OCI-LY1 (cell line): ENCODE data around the gene ST3GAL5.

ENCODE experiments used
- H2AFZ ChIP-seq: fragments of 200-600 bp; sonication (generic), shearing (Covaris generic); 2 replicates; pipeline ENCODE4 v1.6.0; 2014; ENCODE audit warnings: antibody characterized with exemption, mild to moderate bottlenecking, low read length
- H3F3A ChIP-seq: fragments of 200-600 bp; sonication (generic), shearing (Covaris generic); 2 replicates; pipeline ENCODE4 v1.6.0; 2014; ENCODE audit warnings: mild to moderate bottlenecking, antibody characterized with exemption, low read length, moderate library complexity; ENCODE audit not compliant: insufficient read depth
- H3K27ac ChIP-seq: fragments of 200-600 bp; sonication (generic); 2 replicates; pipeline ENCODE4 v1.5.1; 2014; ENCODE audit warnings: low read length, mixed run types, mild to moderate bottlenecking, low read depth; ENCODE audit not compliant: poor library complexity, severe bottlenecking
- H3K27me3 ChIP-seq: fragments of 200-600 bp; sonication (generic); 2 replicates; pipeline ENCODE4 v1.6.0; 2014; ENCODE audit warnings: antibody characterized with exemption, mild to moderate bottlenecking, low read length, moderate library complexity; ENCODE audit not compliant: insufficient read depth
- H3K36me3 ChIP-seq: fragments of 200-600 bp; sonication (generic); 2 replicates; pipeline ENCODE4 v1.6.1; 2014; ENCODE audit warnings: mild to moderate bottlenecking, antibody characterized with exemption, low read length, moderate library complexity, mixed read lengths; ENCODE audit not compliant: insufficient read depth
- H3K4me1 ChIP-seq: fragments of 200-600 bp; sonication (generic); 2 replicates; pipeline ENCODE4 v1.5.1; 2014; ENCODE audit warnings: mild to moderate bottlenecking, low read length, moderate library complexity; ENCODE audit not compliant: insufficient read depth, severe bottlenecking
- H3K4me2 ChIP-seq: fragments of 200-600 bp; sonication (generic), shearing (Covaris generic); 2 replicates; pipeline ENCODE4 v1.6.1; 2014; ENCODE audit warnings: low read length
- H3K4me3 ChIP-seq: fragments of 200-600 bp; sonication (generic); 2 replicates; pipeline ENCODE4 v1.5.1; 2014; ENCODE audit warnings: low read length, low read depth, mild to moderate bottlenecking, mixed read lengths; ENCODE audit not compliant: poor library complexity, severe bottlenecking
- H3K79me2 ChIP-seq: fragments of 200-600 bp; shearing (Covaris generic); 2 replicates; pipeline ENCODE4 v1.6.1; 2016; ENCODE audit warnings: mixed run types, low read length, mixed read lengths; ENCODE audit not compliant: insufficient read depth
- H3K9ac ChIP-seq: fragments of 200-600 bp; sonication (generic), shearing (Covaris generic); 2 replicates; pipeline ENCODE4 v1.6.1; 2014; ENCODE audit warnings: mild to moderate bottlenecking, low read length, mixed read lengths
- H3K9me2 ChIP-seq: fragments of 200-600 bp; sonication (generic), shearing (Covaris generic); 2 replicates; pipeline ENCODE4 v1.6.1; 2014; ENCODE audit warnings: low read depth, mild to moderate bottlenecking, low read length, mixed read lengths
- H3K9me3 ChIP-seq: fragments of 200-600 bp; shearing (Covaris generic); 2 replicates; pipeline ENCODE4 v1.6.1; 2014; ENCODE audit warnings: low read length, mixed read lengths
- H4K20me1 ChIP-seq: fragments of 200-600 bp; sonication (generic), shearing (Covaris generic); 2 replicates; pipeline ENCODE4 v1.6.0; 2016; ENCODE audit warnings: mild to moderate bottlenecking, low read length; ENCODE audit not compliant: insufficient read depth
- CTCF ChIP-seq: fragments of 200-600 bp; sonication (generic), shearing (Covaris generic); IDR thresholded peaks from 2 replicates; pipeline ENCODE4 v1.5.1; 2017; ENCODE audit warnings: mild to moderate bottlenecking, antibody characterized with exemption, low read length, moderate library complexity, mixed read lengths
- EZH2 ChIP-seq: fragments of 200-600 bp; sonication (generic), shearing (Covaris generic); IDR thresholded peaks from 2 replicates; pipeline ENCODE4 v1.8.0; 2017; ENCODE audit warnings: borderline replicate concordance, mixed run types, mild to moderate bottlenecking, antibody characterized with exemption, low read length, moderate library complexity, mixed read lengths

ST3GAL5 gene

DNA sequence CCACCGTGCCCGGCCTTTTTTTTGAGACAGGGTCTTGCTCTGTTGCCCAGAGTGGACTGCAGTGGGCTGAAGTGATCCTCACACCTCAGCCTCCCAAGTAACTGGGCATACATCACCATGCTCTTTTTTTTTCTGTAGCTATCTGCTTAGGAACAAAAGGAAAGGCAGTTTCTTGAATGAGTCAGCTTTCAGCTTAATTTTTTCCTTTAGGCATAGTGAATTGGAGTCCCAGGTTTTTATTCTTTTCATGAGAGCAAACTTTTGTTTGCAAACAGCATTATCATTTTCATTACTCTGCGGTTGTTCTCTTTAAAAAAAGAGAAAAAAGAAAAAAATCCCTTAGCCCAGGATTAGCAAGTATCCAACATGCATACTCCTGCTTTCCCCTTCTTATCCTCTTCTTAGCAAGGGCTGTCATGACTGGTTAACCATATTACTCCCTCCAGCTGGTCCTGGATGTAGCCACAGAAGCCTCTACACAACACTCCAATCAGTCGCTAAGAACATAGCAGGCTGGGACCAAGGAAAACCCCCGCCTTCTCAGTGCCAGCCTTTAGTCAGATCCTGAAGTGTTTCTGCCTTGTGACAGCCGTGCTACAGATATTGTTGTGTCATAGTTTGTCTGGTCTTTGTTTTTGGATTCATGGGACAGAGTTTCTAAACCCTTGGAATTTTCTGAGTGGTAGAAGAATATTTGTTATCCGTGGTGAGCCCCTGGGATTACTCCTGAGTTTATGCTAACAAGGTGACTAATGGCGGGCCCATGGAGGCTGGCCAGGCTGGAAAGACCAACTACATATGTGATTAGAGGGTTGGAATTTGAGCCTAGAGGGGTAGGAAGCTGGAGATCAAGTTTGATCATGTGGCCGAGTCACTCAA lies 23.3 kb upstream of the ST3GAL5 start:
- no peak overlapping the region for H3K4me3 ChIP-seq
- H3F3A ChIP-seq, result no peaks in the 10 kb centered on the region
- no peaks in the 10 kb centered on the region for H3K36me3 ChIP-seq
- H3K9me2 ChIP-seq, result no peaks in the 10 kb centered on the region
- H4K20me1 ChIP-seq, result no peaks in the 10 kb centered on the region
- TF ChIP-seq CTCF (no peak), EZH2 (no peak)
- no peak overlapping the region for H3K4me2 ChIP-seq
- no peaks in the 10 kb centered on the region for H3K4me1 ChIP-seq
- H3K79me2 ChIP-seq, result no peaks in the 10 kb centered on the region
- no peak overlapping the region for H3K9ac ChIP-seq
- H3K27me3 ChIP-seq, result no peaks in the 10 kb centered on the region; the same call in 1 of the 2 replicates
- H3K27ac ChIP-seq, result no peak overlapping the region
- no peaks in the 10 kb centered on the region for H3K9me3 ChIP-seq
- H2AFZ ChIP-seq, result no peak overlapping the region

GRCh38 chr2:85911097-85911496 lies 22.3 kb upstream of the ST3GAL5 start:
- Histone ChIP-seq H3K4me2 (no peak overlapping the region), H3K36me3 (no peaks in the 10 kb centered on the region), H3K4me1 (no peaks in the 10 kb centered on the region), H3K9ac (no peak overlapping the region), H3K4me3 (no peak overlapping the region), H3K27me3 (no peaks in the 10 kb centered on the region; the same call in 1 of the 2 replicates), H3K9me2 (no peaks in the 10 kb centered on the region), H3F3A (no peaks in the 10 kb centered on the region), H3K9me3 (no peaks in the 10 kb centered on the region), H2AFZ (no peak overlapping the region), H3K79me2 (no peaks in the 10 kb centered on the region), H3K27ac (no peak overlapping the region), H4K20me1 (no peaks in the 10 kb centered on the region)
- TF ChIP-seq EZH2 (no peak), CTCF (no peak)

DNA sequence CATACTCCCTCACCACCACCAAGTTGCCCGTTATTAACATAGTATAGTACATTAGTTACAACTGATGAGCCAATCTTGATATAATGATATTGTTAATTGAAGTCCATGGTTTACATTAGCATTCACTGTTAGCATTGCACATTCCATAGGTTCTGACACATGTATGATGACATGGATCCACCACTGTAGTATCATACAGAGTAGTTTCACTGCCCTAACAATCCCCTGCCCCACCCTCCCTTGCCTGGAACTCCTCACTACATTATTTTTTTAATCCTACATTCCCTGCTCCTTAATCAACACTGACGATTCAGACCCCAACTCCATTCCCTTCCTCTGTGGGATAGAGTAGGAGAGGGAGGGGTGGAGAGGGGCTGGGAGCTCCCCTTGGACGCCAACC lies 20.2 kb upstream of the ST3GAL5 start:
- no peaks in the 10 kb centered on the region for H3K79me2 ChIP-seq
- no peak overlapping the region for H3K4me2 ChIP-seq
- H3K4me1 ChIP-seq, result no peaks in the 10 kb centered on the region
- H3K9ac ChIP-seq, result no peak overlapping the region
- H3K9me2 ChIP-seq, result no peaks in the 10 kb centered on the region
- no peaks in the 10 kb centered on the region for H3K9me3 ChIP-seq
- H3K4me3 ChIP-seq, result no peak overlapping the region
- H3K27ac ChIP-seq, result no peak overlapping the region
- H4K20me1 ChIP-seq, result no peaks in the 10 kb centered on the region
- TF ChIP-seq EZH2, result no peak
- TF ChIP-seq CTCF, result no peak
- H3F3A ChIP-seq, result no peaks in the 10 kb centered on the region
- no peak overlapping the region for H2AFZ ChIP-seq
- H3K27me3 ChIP-seq, result peaks cover 3% of the 10 kb centered on the region; the same call in 1 of the 2 replicates
- H3K36me3 ChIP-seq, result no peaks in the 10 kb centered on the region
